Brain pericyte (primary cell): ENCODE data around the gene TEX14.
"Not testable (repeated sequence)": the region's sequence is repeated elsewhere in the genome, so short reads cannot be mapped to it uniquely, and the experiment has no call there.

ENCODE experiments used
- DNase-seq: peaks from one replicate; pipeline ENCODE4 v3.0.0-alpha.2; 2012; ENCODE audit warnings: low read depth, low spot score

Gene TEX14

GRCh38 chr17:58560511-58560910 lies 131.3 kb downstream of the TEX14 start:
- DNase-seq: no peak

GRCh38 chr17:58557981-58558380 lies 133.9 kb downstream of the TEX14 start:
- DNase-seq: no peak

GRCh38 chr17:58556833-58557250 lies 135.0 kb downstream of the TEX14 start:
- no peak for DNase-seq

- not testable (repeated sequence) for DNase-seq
Measured at GRCh38 chr17:58555109-58555508, 136.7 kb downstream of the TEX14 start.

- no peak for DNase-seq
Measured at GRCh38 chr17:58541249-58541648, 150.6 kb downstream of the TEX14 start.

- DNase-seq: no peak
Measured at GRCh38 chr17:58539698-58540097, 152.1 kb downstream of the TEX14 start.

GRCh38 chr17:58538811-58539409 lies 152.9 kb downstream of the TEX14 start:
- no peak for DNase-seq

GRCh38 chr17:58537266-58537665 lies 154.6 kb downstream of the TEX14 start:
- DNase-seq: no peak

GRCh38 chr17:58536542-58536941 lies 155.3 kb downstream of the TEX14 start:
- no peak for DNase-seq

GRCh38 chr17:58535431-58535830 lies 156.4 kb downstream of the TEX14 start:
- no peak for DNase-seq

GRCh38 chr17:58534901-58535421 lies 156.9 kb downstream of the TEX14 start:
- no peak for DNase-seq

- no peak for DNase-seq
Measured at GRCh38 chr17:58534331-58534730, 157.5 kb downstream of the TEX14 start.

GRCh38 chr17:58533616-58534188 lies 158.1 kb downstream of the TEX14 start:
- no peak for DNase-seq

- DNase-seq: no peak
Measured at GRCh38 chr17:58532555-58532951, 159.3 kb downstream of the TEX14 start.

GRCh38 chr17:58531661-58532554 lies 159.9 kb downstream of the TEX14 start:
- no peak for DNase-seq

GRCh38 chr17:58531122-58531521 lies 160.7 kb downstream of the TEX14 start:
- no peak for DNase-seq

- no peak for DNase-seq
Measured at GRCh38 chr17:58530655-58531054, 161.2 kb downstream of the TEX14 start.

GRCh38 chr17:58529275-58529674 lies 162.6 kb downstream of the TEX14 start:
- no peak for DNase-seq

GRCh38 chr17:58528443-58528842 lies 163.4 kb downstream of the TEX14 start:
- DNase-seq: no peak

GRCh38 chr17:58527949-58528348 lies 163.9 kb downstream of the TEX14 start:
- no peak for DNase-seq

GRCh38 chr17:58527306-58527705 lies 164.5 kb downstream of the TEX14 start:
- no peak for DNase-seq

- no peak for DNase-seq
Measured at GRCh38 chr17:58525239-58525638, 166.6 kb downstream of the TEX14 start.
